AG04449 (cell line): ENCODE measurements around the gene SOBP.

Experiments used
- CTCF ChIA-PET: fragments of 350-600 bp; formaldehyde crosslinking; extraction: SDS; loops from one replicate; lab custom pipeline; 2021; ENCODE audit warnings: antibody characterized with exemption; lab: Yijun Ruan, JAX
- POLR2A ChIA-PET: fragments of 400-600, 350-600 bp; formaldehyde crosslinking; extraction: SDS; loops from one replicate; lab custom pipeline; 2020; ENCODE audit warnings: antibody characterized with exemption, inconsistent platforms; lab: Yijun Ruan, JAX
- DNase-seq: peaks from one replicate; pipeline ENCODE4 v3.0.0-alpha.2; 2010; ENCODE audit warnings: low read depth, low spot score
- H3K4me3 ChIP-seq: 2 replicates; pipeline ENCODE4 v1.5.1; 2011; ENCODE audit warnings: low read depth, mild to moderate bottlenecking, control low read depth, low read length
- CTCF ChIP-seq: IDR thresholded peaks from one replicate; pipeline ENCODE4 v1.5.1; 2011; ENCODE audit warnings: mild to moderate bottlenecking, moderate library complexity, low read length, control low read depth, inconsistent platforms; ENCODE audit not compliant: insufficient read depth; ENCODE audit errors: missing control alignments

SOBP gene

GRCh38 chr6:107504270-107505026 is 14.5 kb downstream of the SOBP start:
- no peak for TF ChIP-seq CTCF
- CTCF ChIA-PET: interaction anchor here (0.7 to 2.1 kb wide), 3 partner anchors 12 to 186 kb away, joined by 3 to 4 read pairs (median 3); no protein-coding TSS in a partner anchor
- DNase-seq: no peak
- POLR2A ChIA-PET: no interaction called here
- H3K4me3 ChIP-seq: no peak overlapping the region

GRCh38 chr6:107506145-107506544 is 16.2 kb downstream of the SOBP start:
- no peak for DNase-seq
- ChIA-PET POLR2A (interaction anchor here (0.7 kb wide), 1 partner anchor 47 kb away, joined by 4 read pairs; the partner anchor contains the start of gene PDSS2), CTCF (interaction anchor here (2.1 kb wide), 1 partner anchor 13 kb away, joined by 4 read pairs; no protein-coding TSS in a partner anchor)
- no peak overlapping the region for H3K4me3 ChIP-seq
- no peak for TF ChIP-seq CTCF

GRCh38 chr6:107509506-107509905 is 19.6 kb downstream of the SOBP start:
- TF ChIP-seq CTCF: no peak
- CTCF ChIA-PET: interaction anchor here (1.2 kb wide), 1 partner anchor 50 kb away, joined by 3 read pairs; the partner anchor contains the start of gene PDSS2
- no peak overlapping the region for H3K4me3 ChIP-seq
- peak; percentile 4 for DNase-seq
- POLR2A ChIA-PET: no interaction called here

GRCh38 chr6:107510108-107510507 is 20.2 kb downstream of the SOBP start:
- POLR2A ChIA-PET: no interaction called here
- no peak for TF ChIP-seq CTCF
- CTCF ChIA-PET: interaction anchor here (1.2 kb wide), 1 partner anchor 51 kb away, joined by 3 read pairs; the partner anchor contains the start of gene PDSS2
- H3K4me3 ChIP-seq: no peak overlapping the region
- no peak for DNase-seq

GRCh38 chr6:107511511-107511993 is 21.6 kb downstream of the SOBP start:
- CTCF ChIA-PET: no interaction called here
- DNase-seq: no peak
- TF ChIP-seq CTCF: no peak
- POLR2A ChIA-PET: no interaction called here
- no peak overlapping the region for H3K4me3 ChIP-seq

- TF ChIP-seq CTCF: no peak
- no peak overlapping the region for H3K4me3 ChIP-seq
- ChIA-PET CTCF (no interaction called here), POLR2A (no interaction called here)
- DNase-seq: no peak
Measured at GRCh38 chr6:107513214-107513613, 23.3 kb downstream of the SOBP start.
